Ureter (tissue), 1 donor: ENCODE measurements around the gene CTU2. TPM values are rescaled to one million over a fixed set of nuclear protein-coding genes. Genes with fewer than 3 reads are reported as not detected.

ENCODE experiments used
- DNase-seq: peaks from one replicate; pipeline ENCODE4 v3.0.0-alpha.2; 2020; ENCODE audit warnings: low spot score
- total RNA-seq: library from RNA; stranded (reverse); gene quantifications from one replicate; pipeline ENCODE4 v1.2.4, GENCODE V29; 2023
- donor health status: DM: yes; HTN: yes; CAD: no.

The CTU2 gene
- total RNA-seq, 1 donor from 2014 or later: 25.2 TPM

GRCh38 chr16:88714420-88715302 lies 8.4 kb downstream of the CTU2 start:
- DNase-seq: no peak

GRCh38 chr16:88715312-88716190 lies 9.2 kb downstream of the CTU2 start:
- DNase-seq: no peak

GRCh38 chr16:88716201-88716600 lies 9.9 kb downstream of the CTU2 start:
- no peak for DNase-seq

GRCh38 chr16:88716601-88717001 lies 10.3 kb downstream of the CTU2 start:
- DNase-seq: no peak

- DNase-seq: no peak
Observed at GRCh38 chr16:88718178-88718577, 11.9 kb downstream of the CTU2 start.

GRCh38 chr16:88719267-88719932 lies 13.1 kb downstream of the CTU2 start:
- DNase-seq: no peak

- no peak for DNase-seq
Observed at GRCh38 chr16:88719933-88720296, 13.6 kb downstream of the CTU2 start.

- no peak for DNase-seq
Observed at GRCh38 chr16:88720396-88720970, 14.2 kb downstream of the CTU2 start.

GRCh38 chr16:88721236-88721635 lies 14.9 kb downstream of the CTU2 start:
- no peak for DNase-seq

GRCh38 chr16:88721815-88722755 lies 15.8 kb downstream of the CTU2 start:
- DNase-seq: no peak

GRCh38 chr16:88722784-88723506 lies 16.6 kb downstream of the CTU2 start:
- DNase-seq: no peak

GRCh38 chr16:88723507-88723887 lies 17.2 kb downstream of the CTU2 start:
- DNase-seq: no peak

- no peak for DNase-seq
Observed at GRCh38 chr16:88723911-88724310, 17.6 kb downstream of the CTU2 start.

- DNase-seq: no peak
Observed at GRCh38 chr16:88724855-88725555, 18.7 kb downstream of the CTU2 start.

GRCh38 chr16:88725609-88726407 lies 19.5 kb downstream of the CTU2 start:
- no peak for DNase-seq

GRCh38 chr16:88726408-88726749 lies 20.1 kb downstream of the CTU2 start:
- no peak for DNase-seq

GRCh38 chr16:88726981-88727380 lies 20.7 kb downstream of the CTU2 start:
- no peak for DNase-seq

GRCh38 chr16:88727871-88728270 lies 21.6 kb downstream of the CTU2 start:
- DNase-seq: no peak
